Measurements from ENCODE around the gene DCAF4L1.
A peak's percentile ranks its signal among the peaks of the same experiment; 100 is the strongest.

DNA sequence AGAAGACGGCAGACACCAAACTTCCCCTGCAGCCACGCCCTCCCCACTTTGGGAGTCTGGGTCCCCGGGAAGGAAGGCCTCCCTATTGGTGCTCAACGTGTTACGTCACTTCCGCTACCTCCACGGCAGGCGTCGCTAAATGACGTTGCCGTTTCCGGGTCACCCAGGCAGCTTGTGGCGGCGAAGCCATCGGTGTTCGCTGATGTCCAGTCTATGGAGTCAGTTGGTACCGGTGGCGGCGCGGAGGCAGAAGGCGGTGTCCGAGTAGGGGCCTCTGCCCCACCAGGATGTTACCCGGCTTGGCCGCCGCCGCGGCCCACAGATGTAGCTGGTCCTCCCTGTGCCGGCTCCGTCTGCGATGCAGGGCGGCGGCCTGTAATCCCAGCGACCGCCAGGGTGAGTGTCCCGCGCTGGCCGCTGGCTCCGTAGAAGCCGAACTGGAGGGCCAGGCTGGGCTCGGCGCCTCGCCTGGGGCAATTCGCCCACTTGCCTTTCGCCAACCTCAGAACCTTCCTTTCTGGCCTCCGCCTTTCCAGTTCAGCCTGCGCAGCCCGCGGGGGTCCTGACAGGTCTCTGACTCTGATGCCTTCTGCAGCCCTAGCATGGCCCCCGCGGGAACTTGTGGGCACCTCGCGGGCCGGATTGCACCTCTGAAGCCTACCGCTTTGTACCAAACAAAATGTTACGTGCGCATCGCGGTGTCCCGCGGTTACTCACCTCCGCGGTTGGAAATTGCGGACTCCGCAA is 9.0 kb downstream of the DCAF4L1 start, which contains the start of gene SLC30A9:
- TF ChIP-seq, protein P1, sequence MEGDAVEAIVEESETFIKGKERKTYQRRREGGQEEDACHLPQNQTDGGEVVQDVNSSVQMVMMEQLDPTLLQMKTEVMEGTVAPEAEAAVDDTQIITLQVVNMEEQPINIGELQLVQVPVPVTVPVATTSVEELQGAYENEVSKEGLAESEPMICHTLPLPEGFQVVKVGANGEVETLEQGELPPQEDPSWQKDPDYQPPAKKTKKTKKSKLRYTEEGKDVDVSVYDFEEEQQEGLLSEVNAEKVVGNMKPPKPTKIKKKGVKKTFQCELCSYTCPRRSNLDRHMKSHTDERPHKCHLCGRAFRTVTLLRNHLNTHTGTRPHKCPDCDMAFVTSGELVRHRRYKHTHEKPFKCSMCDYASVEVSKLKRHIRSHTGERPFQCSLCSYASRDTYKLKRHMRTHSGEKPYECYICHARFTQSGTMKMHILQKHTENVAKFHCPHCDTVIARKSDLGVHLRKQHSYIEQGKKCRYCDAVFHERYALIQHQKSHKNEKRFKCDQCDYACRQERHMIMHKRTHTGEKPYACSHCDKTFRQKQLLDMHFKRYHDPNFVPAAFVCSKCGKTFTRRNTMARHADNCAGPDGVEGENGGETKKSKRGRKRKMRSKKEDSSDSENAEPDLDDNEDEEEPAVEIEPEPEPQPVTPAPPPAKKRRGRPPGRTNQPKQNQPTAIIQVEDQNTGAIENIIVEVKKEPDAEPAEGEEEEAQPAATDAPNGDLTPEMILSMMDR (IDR thresholded peaks at IDR 0.05) = peak; percentile 21 to 26 (median 21)
- peak; percentile 86 for TF ChIP-seq POLR2A (IDR thresholded peaks at IDR 0.05)
